ENCODE results near the gene FAM229A. TPM values are rescaled to one million over a fixed set of nuclear protein-coding genes. Genes with fewer than 3 reads are reported as not detected.

Gene FAM229A
- total and polyA plus RNA-seq, 2 donors (not counting 1 experiment from before 2014, with no cell fraction given) = 0.77 to 0.99 TPM

- Histone ChIP-seq H3K27ac (ENCODE audit: insufficient read depth, low read length) (no peak overlapping the region), H3K9ac (ENCODE audit: insufficient read depth, low read length) (no peak overlapping the region), H2AFZ (ENCODE audit: low read length) (no peak overlapping the region), H3K79me2 (ENCODE audit: control insufficient read depth, insufficient read depth, low read length) (no peaks in the 10 kb centered on the region), H3K36me3 (ENCODE audit: control insufficient read depth, insufficient read depth, low read length) (no peaks in the 10 kb centered on the region), H3K9me3 (ENCODE audit: control insufficient read depth, insufficient read depth, low read depth, low read length) (no peaks in the 10 kb centered on the region), H4K20me1 (ENCODE audit: control insufficient read depth, extremely low read depth, insufficient read depth, low read length) (no peaks in the 10 kb centered on the region), H3K4me1 (ENCODE audit: control insufficient read depth, extremely low read depth, insufficient read depth, low read length) (peaks cover 4% of the 10 kb centered on the region), H3K27me3 (ENCODE audit: control insufficient read depth, insufficient read depth, low read length) (no peaks in the 10 kb centered on the region), H3K4me3 (replicated peaks in 1 of 4; ENCODE audit: control extremely low read depth in 1 of 4, insufficient read depth in 1 of 4, low read depth in 3 of 4, low read length in 4 of 4) (no peak overlapping the region), H3K4me2 (ENCODE audit: extremely low read depth, insufficient read depth, low read length) (no peak overlapping the region)
- no peak for TF ChIP-seq EZH2 (IDR thresholded peaks at IDR 0.05; ENCODE audit: low read length, missing control alignments)
- TF ChIP-seq CTCF (conservative IDR thresholded peaks at IDR 0.05 in 1 of 2, IDR thresholded peaks at IDR 0.05 in 1 of 2; ENCODE audit: low read depth in 1 of 2, low read length in 2 of 2) = no peak
- DNase-seq (ENCODE audit: low read depth in 2 of 2) = no peak
Measured at GRCh38 chr1:32346532-32347157, 15.6 kb downstream of the FAM229A start.

GRCh38 chr1:32345289-32345827 lies 16.9 kb downstream of the FAM229A start:
- H3K4me2 ChIP-seq (ENCODE audit: extremely low read depth, insufficient read depth, low read length) = no peak overlapping the region
- no peak overlapping the region for H3K4me3 ChIP-seq (replicated peaks in 1 of 4; ENCODE audit: control extremely low read depth in 1 of 4, insufficient read depth in 1 of 4, low read depth in 3 of 4, low read length in 4 of 4)
- no peaks in the 10 kb centered on the region for H3K9me3 ChIP-seq (ENCODE audit: control insufficient read depth, insufficient read depth, low read depth, low read length)
- H3K79me2 ChIP-seq (ENCODE audit: control insufficient read depth, insufficient read depth, low read length) = no peaks in the 10 kb centered on the region
- H4K20me1 ChIP-seq (ENCODE audit: control insufficient read depth, extremely low read depth, insufficient read depth, low read length) = no peaks in the 10 kb centered on the region
- TF ChIP-seq CTCF (conservative IDR thresholded peaks at IDR 0.05 in 1 of 2, IDR thresholded peaks at IDR 0.05 in 1 of 2; ENCODE audit: low read depth in 1 of 2, low read length in 2 of 2) (no peak), EZH2 (IDR thresholded peaks at IDR 0.05; ENCODE audit: low read length, missing control alignments) (no peak)
- H3K27ac ChIP-seq (ENCODE audit: insufficient read depth, low read length) = no peak overlapping the region
- H3K36me3 ChIP-seq (ENCODE audit: control insufficient read depth, insufficient read depth, low read length) = no peaks in the 10 kb centered on the region
- H3K4me1 ChIP-seq (ENCODE audit: control insufficient read depth, extremely low read depth, insufficient read depth, low read length) = peaks cover 4% of the 10 kb centered on the region
- no peaks in the 10 kb centered on the region for H3K27me3 ChIP-seq (ENCODE audit: control insufficient read depth, insufficient read depth, low read length)
- no peak overlapping the region for H2AFZ ChIP-seq (ENCODE audit: low read length)
- peak; percentile 56 for DNase-seq (ENCODE audit: low read depth in 2 of 2)
- no peak overlapping the region for H3K9ac ChIP-seq (ENCODE audit: insufficient read depth, low read length)

GRCh38 chr1:32342704-32343103 lies 19.6 kb downstream of the FAM229A start:
- no peak overlapping the region for H3K4me2 ChIP-seq (ENCODE audit: extremely low read depth, insufficient read depth, low read length)
- no peak overlapping the region for H2AFZ ChIP-seq (ENCODE audit: low read length)
- H3K36me3 ChIP-seq (ENCODE audit: control insufficient read depth, insufficient read depth, low read length) = no peaks in the 10 kb centered on the region
- no peak for DNase-seq (ENCODE audit: low read depth in 2 of 2)
- H3K27me3 ChIP-seq (ENCODE audit: control insufficient read depth, insufficient read depth, low read length) = no peaks in the 10 kb centered on the region
- TF ChIP-seq EZH2 (IDR thresholded peaks at IDR 0.05; ENCODE audit: low read length, missing control alignments) = no peak
- no peak for TF ChIP-seq CTCF (conservative IDR thresholded peaks at IDR 0.05 in 1 of 2, IDR thresholded peaks at IDR 0.05 in 1 of 2; ENCODE audit: low read depth in 1 of 2, low read length in 2 of 2)
- H3K79me2 ChIP-seq (ENCODE audit: control insufficient read depth, insufficient read depth, low read length) = no peaks in the 10 kb centered on the region
- no peak overlapping the region for H3K9ac ChIP-seq (ENCODE audit: insufficient read depth, low read length)
- no peak overlapping the region for H3K27ac ChIP-seq (ENCODE audit: insufficient read depth, low read length)
- no peaks in the 10 kb centered on the region for H4K20me1 ChIP-seq (ENCODE audit: control insufficient read depth, extremely low read depth, insufficient read depth, low read length)
- H3K4me1 ChIP-seq (ENCODE audit: control insufficient read depth, extremely low read depth, insufficient read depth, low read length) = no peaks in the 10 kb centered on the region
- no peak overlapping the region for H3K4me3 ChIP-seq (replicated peaks in 1 of 4; ENCODE audit: control extremely low read depth in 1 of 4, insufficient read depth in 1 of 4, low read depth in 3 of 4, low read length in 4 of 4)
- H3K9me3 ChIP-seq (ENCODE audit: control insufficient read depth, insufficient read depth, low read depth, low read length) = no peaks in the 10 kb centered on the region
